Activated CD8-positive, alpha-beta T cell treated with anti-CD3 and anti-CD28 coated beads, Interleukin-2, amount 10 ng/mL, durations not matched to agents 7 days and 5 days (primary cell): Measurements from ENCODE around the gene PCDHGA1. TPM values are rescaled to one million over a fixed set of nuclear protein-coding genes. Genes with fewer than 3 reads are reported as not detected.

Experiments
- ATAC-seq: fragments of 150-1000 bp; cut with Tn5 transposase; one replicate; pipeline ENCODE4 v1.10.0; 2021; ENCODE audit warnings: moderate library complexity
- CTCF ChIA-PET: fragments of 350-600 bp; sonication (Branson Sonifier 250); formaldehyde crosslinking; loops from one replicate; lab custom pipeline; 2021; ENCODE audit warnings: antibody characterized with exemption; lab: Charles Lee
- POLR2A ChIA-PET: fragments of 350-600 bp; sonication (Branson Sonifier 250); formaldehyde crosslinking; loops from one replicate; lab custom pipeline; 2021; ENCODE audit warnings: antibody characterized with exemption; lab: Charles Lee
- DNase-seq: peaks from one replicate; pipeline ENCODE4 v3.0.0-alpha.2; 2020
- H3K27ac Mint-ChIP-seq: one replicate; pipeline ENCODE4 v1.8.0; 2021; ENCODE audit warnings: mild to moderate bottlenecking, mixed read lengths
- H3K27me3 Mint-ChIP-seq: one replicate; pipeline ENCODE4 v1.8.0; 2021; ENCODE audit warnings: low read depth, mixed read lengths
- H3K36me3 Mint-ChIP-seq: one replicate; pipeline ENCODE4 v1.8.0; 2021; ENCODE audit warnings: low read depth, mixed read lengths
- H3K4me1 Mint-ChIP-seq: one replicate; pipeline ENCODE4 v1.8.0; 2021; ENCODE audit warnings: low read depth, mixed read lengths
- H3K4me3 Mint-ChIP-seq: one replicate; pipeline ENCODE4 v1.8.0; 2021; ENCODE audit warnings: mild to moderate bottlenecking, mixed read lengths
- H3K9me3 Mint-ChIP-seq: one replicate; pipeline ENCODE4 v1.8.0; 2022; ENCODE audit warnings: mixed read lengths; ENCODE audit not compliant: insufficient read depth
- total RNA-seq, 2 experiments: library from RNA; stranded (reverse); gene quantifications; one replicate each; pipeline ENCODE4 v1.2.3, GENCODE V29; 2021

Gene PCDHGA1
- total RNA-seq, 2 experiments from 2014 or later = not detected

DNA sequence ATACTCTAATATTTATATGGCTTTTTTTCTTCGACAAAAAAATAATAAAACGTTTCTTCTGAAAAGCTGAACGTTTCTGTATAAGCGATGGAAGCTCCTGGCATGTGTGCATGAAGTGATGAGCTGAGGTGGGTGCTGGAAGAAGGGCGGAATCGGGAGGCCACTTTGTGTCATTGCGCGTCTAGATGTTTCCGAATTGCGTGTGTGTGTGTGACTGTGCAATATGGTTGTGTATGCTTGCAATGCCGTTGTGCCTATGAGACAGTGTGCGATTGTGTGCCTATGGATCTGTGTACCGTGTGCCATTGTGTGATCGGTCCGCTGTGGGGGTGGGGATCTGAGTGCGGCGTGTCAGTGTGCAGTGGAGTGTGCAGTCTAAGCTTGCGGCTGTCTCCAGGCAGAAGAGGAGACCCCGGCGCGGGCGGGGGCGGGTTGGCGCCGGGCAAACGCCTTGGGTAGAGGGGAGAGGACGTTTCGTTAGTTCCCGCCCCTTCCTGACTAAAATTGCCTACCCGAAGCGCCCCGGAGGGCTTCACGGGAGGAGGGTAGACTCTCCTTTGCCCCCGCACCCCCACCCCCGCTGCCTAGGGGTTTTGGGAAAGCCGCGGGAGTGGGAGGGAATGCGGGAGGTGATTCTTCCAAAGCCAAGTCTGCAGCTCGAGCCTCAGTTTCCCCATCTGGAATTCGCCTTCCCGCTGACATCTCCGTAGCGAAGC, 182.8 kb downstream of the PCDHGA1 start:
- Mint-ChIP-seq H3K27me3 (no peaks in the 10 kb centered on the region), H3K4me3 (peak overlapping the region; percentile 43), H3K9me3 (no peaks in the 10 kb centered on the region), H3K36me3 (peaks cover 29% of the 10 kb centered on the region), H3K27ac (peak overlapping the region; percentile 23), H3K4me1 (peaks cover 39% of the 10 kb centered on the region)
- ChIA-PET CTCF (interaction anchor here (0.6 to 5.3 kb wide), 37 partner anchors 10 to 290 kb away, joined by 3 to 64 read pairs (median 5); partner anchors contain the start of genes PCDHB14, PCDHB15, PCDHGA10 and PCDHGA11), POLR2A (interaction anchor here (0.8 to 2.3 kb wide), 3 partner anchors 83 to 192 kb away, joined by 3 to 7 read pairs (median 4); partner anchors contain the start of genes PCDHGA10, PCDHGA12 and TAF7)
- DNase-seq (no peak), ATAC-seq (peak; percentile 16)

DNA sequence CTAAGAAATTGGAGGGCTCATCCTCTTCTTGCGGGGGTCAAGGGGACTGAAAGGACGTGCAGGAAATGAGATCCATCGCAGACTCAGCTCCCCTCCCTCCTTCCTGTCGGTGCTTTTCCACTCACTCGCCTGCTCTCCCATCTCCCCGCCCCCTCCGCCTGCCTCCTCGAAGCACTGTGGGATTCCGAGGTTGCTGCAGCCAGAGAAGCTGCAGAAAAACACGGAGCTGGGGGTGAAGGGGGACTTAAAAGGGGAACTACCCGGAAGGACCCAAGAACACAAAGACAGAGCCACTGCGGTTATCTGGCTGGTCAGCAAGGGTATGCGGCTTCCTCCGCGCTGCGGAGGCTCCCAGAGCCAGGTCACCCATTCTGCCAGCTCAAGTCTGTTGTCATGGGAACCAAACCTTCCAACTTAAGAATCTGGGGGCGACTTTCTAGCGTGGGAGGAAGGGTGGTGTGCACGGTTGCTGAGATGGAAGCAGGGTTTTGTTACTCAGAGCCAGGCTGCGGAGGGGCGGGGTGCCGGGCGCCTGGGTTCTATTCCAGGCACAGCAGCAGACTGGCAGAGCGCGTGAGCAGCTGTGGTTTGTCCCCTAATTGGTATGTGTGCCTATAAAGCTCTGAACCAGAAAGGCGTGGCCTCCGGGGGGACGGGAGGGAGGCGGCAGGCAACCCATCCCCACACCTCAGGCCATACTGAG, 183.5 kb downstream of the PCDHGA1 start:
- Mint-ChIP-seq H3K27ac (no peak overlapping the region), H3K27me3 (no peaks in the 10 kb centered on the region), H3K4me1 (peaks cover 39% of the 10 kb centered on the region), H3K9me3 (no peaks in the 10 kb centered on the region), H3K36me3 (peaks cover 36% of the 10 kb centered on the region), H3K4me3 (peak overlapping the region; percentile 26)
- ATAC-seq = peak; percentile 47
- ChIA-PET CTCF (interaction anchor here (0.7 to 5.3 kb wide), 21 partner anchors 9 to 291 kb away, joined by 3 to 64 read pairs (median 6); partner anchors contain the start of genes PCDHB14, PCDHB15, PCDHGA10 and PCDHGA11), POLR2A (interaction anchor here (0.8 to 2.3 kb wide), 3 partner anchors 84 to 193 kb away, joined by 3 to 7 read pairs (median 4); partner anchors contain the start of genes PCDHGA10, PCDHGA12 and TAF7)
- peak; percentile 48 for DNase-seq

DNA sequence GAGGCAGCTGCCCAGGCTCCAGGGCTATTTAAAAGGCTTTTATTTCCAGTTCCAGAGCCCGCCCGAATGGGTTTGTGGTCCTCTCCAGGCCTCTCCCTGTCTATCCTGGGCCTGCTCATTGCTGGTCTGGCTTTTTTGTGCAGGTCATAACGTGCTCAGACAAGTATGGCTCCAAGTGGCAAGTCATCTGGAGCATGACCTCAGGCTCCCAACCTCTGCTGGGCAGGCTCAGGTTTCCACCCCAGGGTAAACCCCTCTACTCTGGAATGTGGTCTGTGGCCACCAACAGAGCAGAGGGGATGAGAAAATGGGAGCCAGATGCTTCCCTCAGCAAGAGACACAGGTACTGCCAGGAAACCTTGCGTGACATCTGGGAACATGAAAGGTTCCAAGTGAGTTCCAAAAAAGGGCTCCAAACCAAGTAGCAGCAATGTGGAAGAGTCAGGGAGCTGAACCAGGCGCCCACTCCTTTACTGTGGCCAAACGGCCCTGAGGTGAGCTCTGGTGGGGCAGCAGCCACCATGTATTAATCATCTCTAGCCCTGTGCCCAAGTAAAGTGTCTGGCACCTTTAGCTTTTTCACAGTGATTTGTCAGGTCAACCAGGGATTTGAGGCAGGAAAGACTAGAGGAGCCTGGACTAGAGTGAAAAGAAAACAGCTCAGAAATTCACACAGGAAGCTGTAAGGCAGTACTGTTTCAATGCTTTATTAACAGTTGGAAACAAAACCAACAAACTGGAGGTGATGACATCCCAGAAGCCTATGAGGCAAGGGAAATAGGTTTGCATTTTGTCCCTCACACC, 184.2 kb downstream of the PCDHGA1 start:
- ChIA-PET CTCF (interaction anchor here (0.8 to 5.3 kb wide), 11 partner anchors 8 to 327 kb away, joined by 3 to 64 read pairs (median 13); partner anchors contain the start of genes PCDHB9, PCDHGA10, PCDHGA11 and PCDHGA12), POLR2A (interaction anchor here (1.1 to 2.3 kb wide), 2 partner anchors 84 to 194 kb away, joined by 4 to 7 read pairs; partner anchors contain the start of genes PCDHGA12 and TAF7)
- ATAC-seq = no peak
- Mint-ChIP-seq H3K4me1 (peaks cover 33% of the 10 kb centered on the region), H3K27ac (peak overlapping the region; percentile 43), H3K9me3 (no peaks in the 10 kb centered on the region), H3K36me3 (peaks cover 44% of the 10 kb centered on the region), H3K27me3 (no peaks in the 10 kb centered on the region), H3K4me3 (no peak overlapping the region)
- no peak for DNase-seq

DNA sequence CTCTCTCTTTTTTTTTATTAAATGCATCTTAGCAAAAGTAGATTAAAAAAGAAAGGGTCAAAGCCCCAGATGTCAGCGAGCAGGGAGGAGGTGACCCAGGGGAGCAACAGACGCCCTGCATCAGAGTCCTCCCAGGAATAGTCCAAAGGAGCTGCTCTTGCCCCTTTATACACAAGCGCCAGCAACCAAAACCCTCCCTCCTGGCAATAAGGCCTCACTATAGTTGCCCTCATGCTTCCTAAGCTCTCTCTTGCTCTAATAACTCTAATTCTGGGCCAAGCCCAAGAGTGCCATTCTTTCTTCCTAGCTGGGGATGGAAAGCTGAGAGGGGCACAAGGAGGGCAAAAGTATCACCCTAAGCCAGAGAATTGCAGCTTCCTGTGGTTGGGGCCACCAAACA, 184.8 kb downstream of the PCDHGA1 start:
- Mint-ChIP-seq H3K4me1 (peaks cover 33% of the 10 kb centered on the region), H3K9me3 (no peaks in the 10 kb centered on the region), H3K36me3 (peaks cover 50% of the 10 kb centered on the region), H3K27ac (peak overlapping the region; percentile 4), H3K27me3 (no peaks in the 10 kb centered on the region), H3K4me3 (no peak overlapping the region)
- no peak for DNase-seq
- ATAC-seq = no peak
- ChIA-PET CTCF (interaction anchor here (0.8 to 5.3 kb wide), 9 partner anchors 8 to 328 kb away, joined by 3 to 64 read pairs (median 6); partner anchors contain the start of genes HDAC3, PCDHB9, PCDHGA10 and PCDHGA11), POLR2A (no interaction called here)

DNA sequence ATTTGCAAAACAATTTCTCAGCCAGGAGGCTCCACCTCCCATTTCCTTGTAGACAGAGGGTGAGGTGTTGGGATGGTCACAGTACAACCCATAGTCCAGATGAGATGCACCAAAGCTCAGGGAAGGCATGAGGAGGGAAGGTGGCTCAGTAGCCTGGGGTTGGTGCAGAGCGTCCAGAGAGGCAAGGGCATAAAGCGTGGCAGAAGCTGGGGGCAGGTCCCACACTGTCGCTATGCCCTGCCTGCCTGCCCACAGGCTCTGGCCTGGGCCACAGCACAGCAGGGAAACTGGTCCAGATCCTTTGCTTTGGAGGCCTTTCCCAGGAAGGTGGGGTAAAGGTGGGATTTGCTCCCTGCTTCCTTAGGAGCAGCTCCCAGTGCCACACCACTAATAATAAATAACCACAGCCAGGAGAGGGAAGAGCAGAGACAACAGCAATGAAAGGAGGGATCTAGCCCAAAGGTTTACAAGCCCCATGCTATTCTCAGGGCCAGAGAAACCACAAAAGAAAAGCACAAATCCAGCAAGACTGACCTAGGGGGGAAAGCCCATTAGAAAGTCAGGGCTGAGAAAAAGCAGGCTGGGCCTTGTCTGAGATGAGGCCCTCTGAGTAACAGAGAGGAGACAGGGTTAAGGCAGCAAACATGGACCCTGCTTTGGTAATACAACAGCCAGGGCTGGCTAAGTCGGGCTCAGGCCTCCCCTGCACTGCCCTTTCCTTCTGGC, 185.8 kb downstream of the PCDHGA1 start:
- CTCF ChIA-PET = interaction anchor here (0.8 to 5.3 kb wide), 4 partner anchors 7 to 121 kb away, joined by 3 to 64 read pairs (median 4); partner anchors contain the start of genes HDAC3, PCDHGA12 and RELL2
- peaks cover 58% of the 10 kb centered on the region for H3K36me3 Mint-ChIP-seq
- peaks cover 33% of the 10 kb centered on the region for H3K4me1 Mint-ChIP-seq
- ATAC-seq (no peak), DNase-seq (no peak)
- no peaks in the 10 kb centered on the region for H3K27me3 Mint-ChIP-seq
- no peak overlapping the region for H3K27ac Mint-ChIP-seq
- H3K9me3 Mint-ChIP-seq = no peaks in the 10 kb centered on the region
- POLR2A ChIA-PET = no interaction called here
- H3K4me3 Mint-ChIP-seq = no peak overlapping the region

DNA sequence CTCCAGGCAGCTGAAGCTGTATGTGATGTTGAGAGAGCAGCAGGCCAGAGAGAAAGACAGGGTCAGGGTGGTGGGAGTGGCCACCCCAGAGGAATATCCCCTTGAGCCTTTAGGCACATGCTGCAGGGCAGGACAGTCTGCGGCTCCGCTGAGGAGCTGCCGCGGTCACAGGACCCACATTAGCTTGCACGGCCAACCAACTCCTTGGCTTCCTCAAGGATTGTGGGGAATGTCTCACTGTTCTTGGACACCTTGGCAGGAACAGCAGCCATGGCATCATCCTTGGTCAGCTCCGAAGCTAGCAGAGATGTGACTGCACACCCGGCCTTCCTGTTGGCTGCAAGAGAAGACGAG, 186.3 kb downstream of the PCDHGA1 start:
- ATAC-seq (no peak), DNase-seq (no peak)
- Mint-ChIP-seq H3K36me3 (peaks cover 64% of the 10 kb centered on the region), H3K27ac (no peak overlapping the region), H3K4me3 (no peak overlapping the region), H3K27me3 (no peaks in the 10 kb centered on the region), H3K9me3 (no peaks in the 10 kb centered on the region), H3K4me1 (peaks cover 36% of the 10 kb centered on the region)
- ChIA-PET POLR2A (no interaction called here), CTCF (interaction anchor here (0.9 to 5.3 kb wide), 2 partner anchors 6 to 86 kb away, joined by 3 to 64 read pairs; partner anchors contain the start of gene PCDHGA12)

DNA sequence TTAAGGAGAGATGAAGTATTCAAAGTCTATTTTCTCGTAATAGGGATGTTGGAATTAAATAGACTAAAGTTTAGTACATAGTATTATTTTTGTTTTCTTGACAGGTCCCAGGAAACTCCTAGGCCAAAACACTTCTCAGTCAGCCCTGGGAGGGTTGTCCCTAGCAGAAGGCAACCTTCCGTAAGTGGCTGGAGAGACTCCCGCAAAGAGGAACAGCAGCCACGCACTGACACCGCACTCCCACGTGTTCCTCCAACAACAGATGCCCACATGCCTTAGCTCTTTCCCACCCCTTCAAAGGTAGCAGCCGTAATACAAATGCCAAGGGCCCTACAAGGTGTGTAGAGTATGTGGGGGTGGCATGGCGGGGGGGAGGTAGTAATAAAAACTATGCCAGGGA, 187.0 kb downstream of the PCDHGA1 start:
- POLR2A ChIA-PET = no interaction called here
- no peaks in the 10 kb centered on the region for H3K27me3 Mint-ChIP-seq
- ATAC-seq = no peak
- CTCF ChIA-PET = interaction anchor here (0.9 kb wide), 1 partner anchor 87 kb away, joined by 3 read pairs; the partner anchor contains the start of gene PCDHGA12
- no peak overlapping the region for H3K4me3 Mint-ChIP-seq
- H3K9me3 Mint-ChIP-seq = no peaks in the 10 kb centered on the region
- DNase-seq = no peak
- H3K4me1 Mint-ChIP-seq = peaks cover 41% of the 10 kb centered on the region
- H3K36me3 Mint-ChIP-seq = peaks cover 70% of the 10 kb centered on the region
- H3K27ac Mint-ChIP-seq = no peak overlapping the region

DNA sequence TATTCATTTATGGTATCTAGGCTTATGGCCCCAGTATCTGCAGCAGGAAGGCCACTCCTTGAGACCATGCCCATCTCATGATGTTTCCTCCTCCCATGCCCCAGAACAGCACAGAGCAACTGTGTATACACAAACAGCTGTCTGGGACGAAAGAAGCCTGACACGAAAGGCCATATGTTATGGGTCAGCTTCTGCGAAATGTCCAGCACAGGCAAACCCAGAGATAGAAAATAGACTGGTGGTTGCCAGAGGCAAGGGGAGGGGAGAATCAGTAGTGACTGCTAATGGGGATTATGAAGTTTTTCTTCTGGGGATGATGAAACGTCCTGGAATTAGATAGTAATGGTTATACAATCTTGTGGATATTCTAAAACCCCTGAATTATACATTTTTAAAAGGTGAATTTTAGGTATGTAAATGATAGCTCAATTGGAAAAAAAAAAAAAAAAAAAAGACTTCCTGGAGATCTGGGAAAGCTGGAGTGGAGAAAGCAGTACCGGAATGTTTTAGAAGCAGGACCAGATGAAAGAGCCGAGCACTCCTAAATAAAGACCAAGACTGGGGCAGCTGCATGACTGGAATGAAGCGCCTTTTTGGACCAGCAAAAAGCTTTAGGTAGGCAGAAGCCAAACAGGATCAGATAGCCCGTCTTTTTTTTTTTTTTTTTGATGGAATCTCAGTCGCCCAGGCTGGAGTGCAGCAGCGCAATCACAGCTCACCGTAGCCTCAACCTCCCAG, 187.7 kb downstream of the PCDHGA1 start:
- H3K27ac Mint-ChIP-seq = no peak overlapping the region
- no peaks in the 10 kb centered on the region for H3K27me3 Mint-ChIP-seq
- H3K9me3 Mint-ChIP-seq = no peaks in the 10 kb centered on the region
- ATAC-seq = no peak
- DNase-seq = no peak
- POLR2A ChIA-PET = no interaction called here
- H3K4me1 Mint-ChIP-seq = peaks cover 42% of the 10 kb centered on the region
- no peak overlapping the region for H3K4me3 Mint-ChIP-seq
- CTCF ChIA-PET = interaction anchor here (1.2 to 1.4 kb wide), 2 partner anchors 11 to 40 kb away, joined by 4 to 5 read pairs; no protein-coding TSS in a partner anchor
- H3K36me3 Mint-ChIP-seq = peaks cover 74% of the 10 kb centered on the region

DNA sequence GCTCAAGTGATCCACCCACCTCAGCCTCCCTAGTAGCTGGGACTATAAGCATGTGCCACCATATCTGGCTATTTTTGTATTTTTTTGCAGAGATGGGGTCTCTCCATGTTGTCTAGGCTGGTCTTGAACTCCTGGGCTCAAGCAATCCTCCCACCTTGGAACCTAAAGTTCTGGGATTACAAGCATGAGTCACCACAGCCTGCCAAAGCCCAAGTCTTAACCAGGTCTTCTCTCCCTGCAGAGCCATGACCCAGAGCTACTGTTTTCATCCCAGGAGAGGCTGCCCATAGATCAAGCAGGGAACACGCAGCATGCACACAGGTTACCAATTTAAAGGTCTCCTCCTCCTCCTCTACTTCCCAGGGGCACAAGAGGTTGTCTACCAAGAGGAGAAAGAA, 188.3 kb downstream of the PCDHGA1 start:
- no peak overlapping the region for H3K4me3 Mint-ChIP-seq
- no peak for ATAC-seq
- H3K27ac Mint-ChIP-seq = no peak overlapping the region
- no peaks in the 10 kb centered on the region for H3K27me3 Mint-ChIP-seq
- peaks cover 42% of the 10 kb centered on the region for H3K4me1 Mint-ChIP-seq
- CTCF ChIA-PET = interaction anchor here (1.2 to 3.6 kb wide), 3 partner anchors 11 to 105 kb away, joined by 4 to 12 read pairs (median 5); partner anchors contain the start of gene PCDHGA10
- H3K36me3 Mint-ChIP-seq = peaks cover 77% of the 10 kb centered on the region
- DNase-seq = no peak
- no peaks in the 10 kb centered on the region for H3K9me3 Mint-ChIP-seq
- POLR2A ChIA-PET = no interaction called here
